Lung (tissue), 12 donors: Measurements from ENCODE around the gene ZNF628. TPM values are rescaled to one million over a fixed set of nuclear protein-coding genes. Genes with fewer than 3 reads are reported as not detected.

Source experiments
- ATAC-seq: fragments of 200-7000 bp; cut with Tn5 transposase; one replicate; pipeline ENCODE4 v1.9.1; 2020; ENCODE audit warnings: moderate number of reproducible peaks; ENCODE audit not compliant: insufficient read depth, low FRiP score
- DNase-seq, 3 donors: peaks; one replicate each; pipeline ENCODE4 v3.0.0-alpha.2; 2013 to 2017
- H3K27ac ChIP-seq, 2 donors: one replicate each; pipeline ENCODE4 v1.5.1; 2013; ENCODE audit warnings: mild to moderate bottlenecking in 2 of 2, moderate library complexity in 2 of 2, control low read depth in 1 of 2, inconsistent platforms in 1 of 2, low read depth in 1 of 2, low read length in 1 of 2
- H3K27me3 ChIP-seq, 3 donors: one replicate each; pipeline ENCODE4 v1.5.1; 2013; ENCODE audit warnings: low read length in 2 of 3; ENCODE audit not compliant: control insufficient read depth in 3 of 3, insufficient read depth in 3 of 3
- H3K36me3 ChIP-seq, 4 donors: one replicate each; pipeline ENCODE4 v1.5.1; 2013; ENCODE audit warnings: low read length in 4 of 4, mild to moderate bottlenecking in 1 of 4, moderate library complexity in 1 of 4; ENCODE audit not compliant: control insufficient read depth in 4 of 4, insufficient read depth in 4 of 4
- H3K4me1 ChIP-seq, 5 donors: one replicate each; pipeline ENCODE4 v1.5.1; 2013; ENCODE audit warnings: low read length in 5 of 5, mild to moderate bottlenecking in 2 of 5, moderate library complexity in 1 of 5; ENCODE audit not compliant: control insufficient read depth in 5 of 5, insufficient read depth in 5 of 5
- H3K4me3 ChIP-seq: one replicate; pipeline ENCODE4 v1.5.1; 2013; ENCODE audit warnings: mild to moderate bottlenecking, control low read depth, moderate library complexity
- H3K9ac ChIP-seq, 2 donors: one replicate each; pipeline ENCODE4 v1.5.1; 2013; ENCODE audit warnings: low read length in 2 of 2, control low read depth in 1 of 2; ENCODE audit not compliant: insufficient read depth in 1 of 2
- H3K9me3 ChIP-seq, 4 donors: one replicate each; pipeline ENCODE4 v1.5.1; 2013; ENCODE audit warnings: low read length in 3 of 4, mild to moderate bottlenecking in 1 of 4, moderate library complexity in 1 of 4; ENCODE audit not compliant: control insufficient read depth in 4 of 4, insufficient read depth in 3 of 4
- CTCF ChIP-seq: IDR thresholded peaks from 2 replicates; pipeline ENCODE4 v1.5.1; 2012; ENCODE audit warnings: mild to moderate bottlenecking; ENCODE audit errors: control extremely low read depth, extremely low read depth
- WGBS, 2 donors: extraction: QIAGEN DNeasy Blood & Tissue Kit; methylation state at CpG; one replicate each; pipeline ENCODE4 v1.1.7; 2013; 5-methylcytosine and 5-hydroxymethylcytosine counted together
- polyA plus RNA-seq, 2 donors: library from polyadenylated mRNA; stranded (reverse); fragments of 200-250 nt; gene quantifications; one replicate each; pipeline ENCODE4 v1.2.1, GENCODE V29; 2013
- total RNA-seq, 2 donors: library from RNA; depleted of rRNA in 1 of 2; stranded (reverse); fragments of >200 nt in 1 of 2; gene quantifications; one replicate each; pipeline ENCODE4 v1.2.1, GENCODE V29; 2014 to 2021
- donor health status: control.
- donor health status: control.
- donor health status: Bipolar disorder and iron deficiency.
- donor health status: healthy.
- donor health status: DM: yes; HTN: yes; CAD: no.

Gene ZNF628
- total and polyA plus RNA-seq, 4 donors = 2.0 to 12.3 (median 7.8) TPM

GRCh38 chr19:55497763-55498162 lies 21.3 kb downstream of the ZNF628 start:
- Histone ChIP-seq H3K9ac (no peak overlapping the region), H3K9me3 (peaks cover 0 to 2% (median 0%) of the 10 kb centered on the region in 4 donors), H3K27ac (no peak overlapping the region), H3K4me1 (peaks cover 0 to 10% (median 4%) of the 10 kb centered on the region in 5 donors), H3K36me3 (no peaks in the 10 kb centered on the region), H3K27me3 (no peaks in the 10 kb centered on the region), H3K4me3 (no peak overlapping the region)
- ATAC-seq = no peak
- WGBS, 2 donors = 82 to 92% methylated on average over 12 to 13 of the region's 13 CpGs
- no peak for DNase-seq
- TF ChIP-seq CTCF = no peak

GRCh38 chr19:55498246-55498840 lies 21.9 kb downstream of the ZNF628 start:
- 27 to 57% methylated on average over 2 of the region's 2 CpGs for WGBS, 2 donors
- peaks cover 0 to 2% (median 0%) of the 10 kb centered on the region in 4 donors for H3K9me3 ChIP-seq
- H3K9ac ChIP-seq = no peak overlapping the region
- no peak overlapping the region for H3K4me3 ChIP-seq
- H3K27me3 ChIP-seq = no peaks in the 10 kb centered on the region
- no peak for TF ChIP-seq CTCF
- H3K27ac ChIP-seq = no peak overlapping the region
- DNase-seq (no peak), ATAC-seq (no peak)
- peaks cover 0 to 5% (median 0%) of the 10 kb centered on the region in 5 donors for H3K4me1 ChIP-seq
- H3K36me3 ChIP-seq = no peaks in the 10 kb centered on the region

GRCh38 chr19:55500368-55500952 lies 24.0 kb downstream of the ZNF628 start:
- Histone ChIP-seq H3K4me3 (no peak overlapping the region), H3K36me3 (no peaks in the 10 kb centered on the region), H3K27me3 (no peaks in the 10 kb centered on the region), H3K27ac (no peak overlapping the region), H3K9me3 (no peaks in the 10 kb centered on the region), H3K9ac (no peak overlapping the region), H3K4me1 (no peaks in the 10 kb centered on the region)
- no peak for ATAC-seq
- 95 to 96% methylated on average over 26 of the region's 26 CpGs for WGBS, 2 donors
- no peak for TF ChIP-seq CTCF
- no peak for DNase-seq
